ENCODE results near the gene HMG20A.

The HMG20A gene

DNA sequence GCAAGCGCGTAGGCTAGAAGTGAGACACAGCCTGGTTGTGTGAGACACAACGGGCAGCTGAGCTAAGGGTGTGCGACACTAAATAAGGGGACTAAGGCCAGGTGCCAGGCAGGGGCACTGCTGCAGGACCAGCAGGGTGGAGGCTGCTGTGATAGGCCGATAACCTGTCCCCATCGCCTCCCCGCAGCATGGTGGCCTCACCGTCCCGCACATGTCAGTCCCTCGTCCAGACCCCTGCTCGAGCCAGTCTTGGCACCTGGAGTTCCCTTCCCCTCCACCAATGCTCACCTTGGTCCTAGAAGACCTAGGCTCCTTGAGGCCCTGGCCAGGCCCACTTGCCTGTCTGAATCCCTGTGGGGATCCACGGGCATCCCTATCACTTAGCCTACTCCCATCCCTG is 96.1 kb downstream of the HMG20A start:
- Histone ChIP-seq H3K9me3 (replicated peaks; ENCODE audit: low read length) (no peaks in the 10 kb centered on the region), H3K36me3 (ENCODE audit: insufficient read depth, low read length) (no peaks in the 10 kb centered on the region), H3K27me3 (ENCODE audit: control insufficient read depth, insufficient read depth, low read length) (peaks cover 7% of the 10 kb centered on the region), H3K4me2 (ENCODE audit: low read length) (no peak overlapping the region), H3K4me1 (ENCODE audit: control insufficient read depth, insufficient read depth, low read length) (peaks cover 11% of the 10 kb centered on the region), H3K9ac (ENCODE audit: low read depth, low read length) (no peak overlapping the region), H3K4me3 (ENCODE audit: low read length) (no peak overlapping the region)

DNA sequence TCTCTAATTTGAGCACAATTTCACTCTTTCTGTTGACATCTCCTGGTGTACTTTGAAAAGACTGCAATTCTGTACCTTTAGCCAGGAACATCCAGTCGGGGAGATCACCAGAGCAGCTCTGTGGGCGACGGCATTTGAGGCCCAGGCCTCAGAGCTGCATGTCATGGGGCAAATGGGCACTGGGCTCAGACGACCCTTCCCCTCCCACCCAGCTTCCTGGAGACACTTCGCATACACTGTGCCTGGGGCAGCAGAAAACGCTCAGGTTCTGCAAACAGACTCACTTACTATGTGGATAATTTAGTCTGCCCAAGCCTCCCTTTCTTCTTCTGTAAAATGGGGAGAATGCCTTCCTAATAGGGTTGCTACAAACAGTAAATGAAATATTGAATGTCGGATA is 96.9 kb downstream of the HMG20A start:
- Histone ChIP-seq H3K4me1 (ENCODE audit: control insufficient read depth, insufficient read depth, low read length) (peaks cover 11% of the 10 kb centered on the region), H3K4me2 (ENCODE audit: low read length) (no peak overlapping the region), H3K9ac (ENCODE audit: low read depth, low read length) (no peak overlapping the region), H3K4me3 (ENCODE audit: low read length) (no peak overlapping the region), H3K9me3 (replicated peaks; ENCODE audit: low read length) (no peaks in the 10 kb centered on the region), H3K36me3 (ENCODE audit: insufficient read depth, low read length) (no peaks in the 10 kb centered on the region), H3K27me3 (ENCODE audit: control insufficient read depth, insufficient read depth, low read length) (peaks cover 7% of the 10 kb centered on the region)

DNA sequence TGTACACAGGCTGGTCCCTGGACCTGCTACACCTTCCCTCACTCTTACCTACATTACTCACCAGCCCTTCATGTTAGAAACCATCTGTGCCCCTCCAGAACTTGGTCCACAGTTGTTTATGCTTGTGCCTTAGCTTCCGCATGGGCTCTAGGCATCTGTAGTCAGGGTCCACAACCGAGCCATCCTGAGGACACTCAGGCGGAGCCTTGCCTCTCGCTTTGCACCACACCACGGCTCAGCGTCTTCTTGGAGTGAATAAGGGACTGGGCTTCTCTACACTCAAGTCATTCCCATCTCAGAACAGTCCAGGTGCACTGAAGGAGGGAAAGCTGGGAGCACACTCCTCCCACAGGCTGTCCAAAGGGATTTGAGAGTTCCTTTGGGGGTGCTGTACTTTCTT is 97.8 kb downstream of the HMG20A start:
- peaks cover 11% of the 10 kb centered on the region for H3K4me1 ChIP-seq (ENCODE audit: control insufficient read depth, insufficient read depth, low read length)
- H3K9ac ChIP-seq (ENCODE audit: low read depth, low read length), result no peak overlapping the region
- H3K27me3 ChIP-seq (ENCODE audit: control insufficient read depth, insufficient read depth, low read length), result peaks cover 7% of the 10 kb centered on the region
- H3K36me3 ChIP-seq (ENCODE audit: insufficient read depth, low read length), result no peaks in the 10 kb centered on the region
- no peaks in the 10 kb centered on the region for H3K9me3 ChIP-seq (replicated peaks; ENCODE audit: low read length)
- H3K4me2 ChIP-seq (ENCODE audit: low read length), result no peak overlapping the region
- no peak overlapping the region for H3K4me3 ChIP-seq (ENCODE audit: low read length)

- H3K36me3 ChIP-seq (ENCODE audit: insufficient read depth, low read length), result no peaks in the 10 kb centered on the region
- H3K4me2 ChIP-seq (ENCODE audit: low read length), result no peak overlapping the region
- no peaks in the 10 kb centered on the region for H3K9me3 ChIP-seq (replicated peaks; ENCODE audit: low read length)
- H3K9ac ChIP-seq (ENCODE audit: low read depth, low read length), result no peak overlapping the region
- H3K4me3 ChIP-seq (ENCODE audit: low read length), result no peak overlapping the region
- H3K4me1 ChIP-seq (ENCODE audit: control insufficient read depth, insufficient read depth, low read length), result peaks cover 11% of the 10 kb centered on the region
- peaks cover 7% of the 10 kb centered on the region for H3K27me3 ChIP-seq (ENCODE audit: control insufficient read depth, insufficient read depth, low read length)
Observed at GRCh38 chr15:77519540-77519939, 98.9 kb downstream of the HMG20A start.

- Histone ChIP-seq H3K9me3 (replicated peaks; ENCODE audit: low read length) (no peaks in the 10 kb centered on the region), H3K4me1 (ENCODE audit: control insufficient read depth, insufficient read depth, low read length) (peaks cover 3% of the 10 kb centered on the region), H3K36me3 (ENCODE audit: insufficient read depth, low read length) (no peaks in the 10 kb centered on the region), H3K4me3 (ENCODE audit: low read length) (no peak overlapping the region), H3K9ac (ENCODE audit: low read depth, low read length) (no peak overlapping the region), H3K4me2 (ENCODE audit: low read length) (no peak overlapping the region), H3K27me3 (ENCODE audit: control insufficient read depth, insufficient read depth, low read length) (peaks cover 7% of the 10 kb centered on the region)
Observed at GRCh38 chr15:77521206-77521605, 100.5 kb downstream of the HMG20A start.

- Histone ChIP-seq H3K27me3 (ENCODE audit: control insufficient read depth, insufficient read depth, low read length) (no peaks in the 10 kb centered on the region), H3K4me3 (ENCODE audit: low read length) (no peak overlapping the region), H3K9ac (ENCODE audit: low read depth, low read length) (no peak overlapping the region), H3K9me3 (replicated peaks; ENCODE audit: low read length) (no peaks in the 10 kb centered on the region), H3K36me3 (ENCODE audit: insufficient read depth, low read length) (no peaks in the 10 kb centered on the region), H3K4me2 (ENCODE audit: low read length) (no peak overlapping the region), H3K4me1 (ENCODE audit: control insufficient read depth, insufficient read depth, low read length) (no peaks in the 10 kb centered on the region)
Observed at GRCh38 chr15:77525400-77525811, 104.7 kb downstream of the HMG20A start.

GRCh38 chr15:77525907-77526594 is 105.4 kb downstream of the HMG20A start:
- no peaks in the 10 kb centered on the region for H3K36me3 ChIP-seq (ENCODE audit: insufficient read depth, low read length)
- no peak overlapping the region for H3K9ac ChIP-seq (ENCODE audit: low read depth, low read length)
- no peaks in the 10 kb centered on the region for H3K4me1 ChIP-seq (ENCODE audit: control insufficient read depth, insufficient read depth, low read length)
- H3K27me3 ChIP-seq (ENCODE audit: control insufficient read depth, insufficient read depth, low read length), result no peaks in the 10 kb centered on the region
- H3K4me3 ChIP-seq (ENCODE audit: low read length), result no peak overlapping the region
- H3K4me2 ChIP-seq (ENCODE audit: low read length), result no peak overlapping the region
- no peaks in the 10 kb centered on the region for H3K9me3 ChIP-seq (replicated peaks; ENCODE audit: low read length)

- no peaks in the 10 kb centered on the region for H3K36me3 ChIP-seq (ENCODE audit: insufficient read depth, low read length)
- H3K9me3 ChIP-seq (replicated peaks; ENCODE audit: low read length), result no peaks in the 10 kb centered on the region
- no peaks in the 10 kb centered on the region for H3K4me1 ChIP-seq (ENCODE audit: control insufficient read depth, insufficient read depth, low read length)
- H3K4me2 ChIP-seq (ENCODE audit: low read length), result no peak overlapping the region
- peaks cover 4% of the 10 kb centered on the region for H3K27me3 ChIP-seq (ENCODE audit: control insufficient read depth, insufficient read depth, low read length)
- H3K9ac ChIP-seq (ENCODE audit: low read depth, low read length), result no peak overlapping the region
- H3K4me3 ChIP-seq (ENCODE audit: low read length), result no peak overlapping the region
Observed at GRCh38 chr15:77526595-77527163, 106.0 kb downstream of the HMG20A start.

GRCh38 chr15:77527164-77527778 is 106.6 kb downstream of the HMG20A start:
- no peak overlapping the region for H3K4me2 ChIP-seq (ENCODE audit: low read length)
- H3K27me3 ChIP-seq (ENCODE audit: control insufficient read depth, insufficient read depth, low read length), result peaks cover 10% of the 10 kb centered on the region
- no peaks in the 10 kb centered on the region for H3K36me3 ChIP-seq (ENCODE audit: insufficient read depth, low read length)
- no peak overlapping the region for H3K9ac ChIP-seq (ENCODE audit: low read depth, low read length)
- no peaks in the 10 kb centered on the region for H3K4me1 ChIP-seq (ENCODE audit: control insufficient read depth, insufficient read depth, low read length)
- H3K9me3 ChIP-seq (replicated peaks; ENCODE audit: low read length), result no peaks in the 10 kb centered on the region
- H3K4me3 ChIP-seq (ENCODE audit: low read length), result no peak overlapping the region

- Histone ChIP-seq H3K4me1 (ENCODE audit: control insufficient read depth, insufficient read depth, low read length) (no peaks in the 10 kb centered on the region), H3K4me2 (ENCODE audit: low read length) (no peak overlapping the region), H3K27me3 (ENCODE audit: control insufficient read depth, insufficient read depth, low read length) (peaks cover 16% of the 10 kb centered on the region), H3K36me3 (ENCODE audit: insufficient read depth, low read length) (no peaks in the 10 kb centered on the region), H3K4me3 (ENCODE audit: low read length) (no peak overlapping the region), H3K9ac (ENCODE audit: low read depth, low read length) (no peak overlapping the region), H3K9me3 (replicated peaks; ENCODE audit: low read length) (no peaks in the 10 kb centered on the region)
Observed at GRCh38 chr15:77527831-77528231, 107.1 kb downstream of the HMG20A start.

DNA sequence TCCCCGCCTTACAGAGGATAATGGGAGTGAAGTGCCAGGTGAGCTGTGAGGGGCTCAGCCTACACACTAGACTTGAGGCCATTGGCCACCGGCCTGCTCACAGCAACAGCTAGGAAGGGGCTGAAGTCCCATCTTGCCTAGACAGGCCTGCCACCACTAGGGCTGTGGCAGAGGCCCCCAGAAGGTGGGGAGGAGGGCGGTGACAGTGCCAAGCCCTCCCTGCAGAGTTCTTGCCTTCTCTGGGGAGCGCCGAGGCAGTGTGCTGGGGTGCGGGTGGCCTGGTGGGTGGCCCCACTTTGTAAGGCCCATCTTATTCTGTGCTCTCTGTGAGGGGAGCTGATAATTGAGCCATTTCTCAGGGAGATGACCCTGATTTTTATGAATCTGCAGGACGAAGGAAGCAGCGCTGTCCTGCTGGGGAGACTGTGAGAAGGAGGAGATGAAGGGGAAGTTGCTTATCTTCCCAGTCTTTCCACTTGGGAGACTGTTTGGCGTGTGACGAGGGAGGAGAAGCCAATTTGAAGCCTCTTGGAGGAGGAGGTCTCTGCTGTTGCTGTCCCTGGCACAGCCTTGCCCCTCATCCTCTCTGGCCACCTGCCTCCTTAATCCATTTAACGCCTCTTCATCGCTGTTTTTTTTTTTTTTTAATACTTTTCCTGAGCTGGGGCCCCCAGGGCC is 107.7 kb downstream of the HMG20A start:
- peaks cover 22% of the 10 kb centered on the region for H3K27me3 ChIP-seq (ENCODE audit: control insufficient read depth, insufficient read depth, low read length)
- H3K4me2 ChIP-seq (ENCODE audit: low read length), result no peak overlapping the region
- no peaks in the 10 kb centered on the region for H3K4me1 ChIP-seq (ENCODE audit: control insufficient read depth, insufficient read depth, low read length)
- H3K4me3 ChIP-seq (ENCODE audit: low read length), result no peak overlapping the region
- H3K9me3 ChIP-seq (replicated peaks; ENCODE audit: low read length), result no peaks in the 10 kb centered on the region
- H3K36me3 ChIP-seq (ENCODE audit: insufficient read depth, low read length), result no peaks in the 10 kb centered on the region
- no peak overlapping the region for H3K9ac ChIP-seq (ENCODE audit: low read depth, low read length)

All from skeletal muscle satellite cell (primary cell).